Gastroesophageal sphincter (tissue), 4 donors: Measurements from ENCODE around the gene GUCA2B. TPM values are rescaled to one million over a fixed set of nuclear protein-coding genes. Genes with fewer than 3 reads are reported as not detected.

Experiments
- ATAC-seq: fragments of 150-250 bp; one replicate; pipeline ENCODE4 v1.9.1; 2016; ENCODE audit warnings: mild to moderate bottlenecking, moderate library complexity
- H3K27ac ChIP-seq, 4 donors: fragments of 200-600 bp; sonication (generic) in 3 of 4; 1 replicate in 3 of 4; 2 replicates in 1 of 4; pipeline ENCODE4 v1.5.1; 2016 to 2019
- H3K27me3 ChIP-seq: fragments of 200-600 bp; sonication (generic); one replicate; pipeline ENCODE4 v1.5.1; 2019
- H3K36me3 ChIP-seq, 2 donors: fragments of 200-600 bp; sonication (generic); one replicate each; pipeline ENCODE4 v1.5.1; 2019; ENCODE audit warnings: control low read depth in 1 of 2
- H3K4me1 ChIP-seq, 3 donors: fragments of 200-600 bp; sonication (generic); 1 replicate in 2 of 3; 2 replicates in 1 of 3; pipeline ENCODE4 v1.5.1; 2016 to 2019; ENCODE audit warnings: control low read depth in 2 of 3
- H3K4me3 ChIP-seq, 2 donors: fragments of 200-600 bp; sonication (generic); one replicate each; pipeline ENCODE4 v1.5.1; 2019; ENCODE audit warnings: mild to moderate bottlenecking in 1 of 2, moderate library complexity in 1 of 2
- H3K9me3 ChIP-seq, 3 donors: fragments of 200-600 bp; sonication (generic); one replicate each; pipeline ENCODE4 v1.5.1; 2017 to 2019; ENCODE audit warnings: control low read depth in 2 of 3
- EP300 ChIP-seq: sonication (generic); formaldehyde crosslinking; IDR thresholded peaks from one replicate; pipeline ENCODE4 v1.6.1; 2017; ENCODE audit warnings: antibody characterized with exemption, mild to moderate bottlenecking
- POLR2A ChIP-seq, 2 donors: fragments of 450-650 bp; IDR thresholded peaks; one replicate each; pipeline ENCODE4 v1.6.1; 2017; ENCODE audit warnings: antibody characterized with exemption in 2 of 2, mild to moderate bottlenecking in 2 of 2, moderate library complexity in 1 of 2
- POLR2AphosphoS5 ChIP-seq: sonication (generic); formaldehyde crosslinking; IDR thresholded peaks from one replicate; pipeline ENCODE4 v1.6.1; 2017; ENCODE audit warnings: antibody characterized with exemption
- WGBS, 2 donors: methylation state at CpG; one replicate each; pipeline ENCODE4 v1.1.5; 2018; ENCODE audit warnings: low coverage in 1 of 2; 5-methylcytosine and 5-hydroxymethylcytosine counted together
- total RNA-seq, 4 donors: library from RNA; depleted of rRNA; stranded (reverse); fragments of >200 nt; gene quantifications; one replicate each; pipeline ENCODE4 v1.1.0, GENCODE V29; 2016
- TF ChIP-seq, protein P1 (sequence below), 4 experiments: fragments of 200-600 bp in 2 of 4; fragments of 450-650 bp in 2 of 4; sonication (generic) in 1 of 4; IDR thresholded peaks; one replicate each; pipeline ENCODE4 v1.5.1; 2017 to 2019; ENCODE audit warnings: antibody characterized with exemption in 4 of 4, mild to moderate bottlenecking in 2 of 4, moderate library complexity in 2 of 4

GUCA2B gene
- not detected for total RNA-seq

DNA sequence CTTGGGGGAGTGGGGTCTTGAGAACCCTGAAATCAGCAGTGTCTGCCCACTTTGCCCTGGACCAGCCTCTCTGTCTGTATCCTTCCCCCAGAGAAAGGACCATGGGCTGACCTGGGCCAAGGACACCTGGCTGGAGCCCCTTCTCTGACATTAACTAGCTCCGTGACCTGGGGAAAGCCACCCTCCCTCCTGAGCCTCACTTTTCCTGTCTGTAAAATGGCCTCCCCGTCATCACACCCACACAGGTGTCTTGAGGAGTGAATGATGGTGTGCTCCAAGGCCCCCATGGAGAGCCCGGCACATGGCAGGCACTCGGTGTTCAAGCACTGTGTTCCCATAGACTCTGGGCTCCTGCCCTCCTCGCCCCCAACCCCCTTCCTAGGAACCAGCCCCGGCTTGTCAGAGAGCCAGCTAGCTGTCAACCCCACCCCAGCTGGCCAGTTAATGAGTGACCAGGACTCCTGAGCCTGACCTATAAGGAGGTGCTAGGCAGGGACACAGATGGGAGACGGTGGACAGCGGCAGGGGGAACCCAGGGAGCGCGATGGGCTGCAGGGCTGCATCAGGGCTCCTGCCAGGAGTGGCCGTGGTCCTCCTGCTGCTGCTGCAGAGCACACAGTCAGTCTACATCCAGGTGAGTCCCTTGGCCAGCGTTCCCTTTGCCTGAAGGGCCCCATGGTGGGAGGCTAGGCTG, at the start of gene GUCA2B:
Gene GUCA2B (plus strand): TSS at position 504 of the 694 bp plus-strand sequence. CDS start 41 bp downstream, at position 545.
- WGBS, 2 donors, result 74% methylated on average over 4 of the region's 12 CpGs; no CpG with 5 or more reads in 1 of the 2 donors
- H3K4me1 ChIP-seq, result no peaks in the 10 kb centered on the region
- H3K27me3 ChIP-seq, result peaks cover 30% of the 10 kb centered on the region
- no peak within 1 kb of the TSS for H3K4me3 ChIP-seq
- H3K9me3 ChIP-seq, result no peaks in the 10 kb centered on the region
- TF ChIP-seq POLR2A (IDR thresholded peaks at IDR 0.05), result no peak
- no peak for TF ChIP-seq EP300
- TF ChIP-seq POLR2AphosphoS5, result no peak
- TF ChIP-seq, protein P1, sequence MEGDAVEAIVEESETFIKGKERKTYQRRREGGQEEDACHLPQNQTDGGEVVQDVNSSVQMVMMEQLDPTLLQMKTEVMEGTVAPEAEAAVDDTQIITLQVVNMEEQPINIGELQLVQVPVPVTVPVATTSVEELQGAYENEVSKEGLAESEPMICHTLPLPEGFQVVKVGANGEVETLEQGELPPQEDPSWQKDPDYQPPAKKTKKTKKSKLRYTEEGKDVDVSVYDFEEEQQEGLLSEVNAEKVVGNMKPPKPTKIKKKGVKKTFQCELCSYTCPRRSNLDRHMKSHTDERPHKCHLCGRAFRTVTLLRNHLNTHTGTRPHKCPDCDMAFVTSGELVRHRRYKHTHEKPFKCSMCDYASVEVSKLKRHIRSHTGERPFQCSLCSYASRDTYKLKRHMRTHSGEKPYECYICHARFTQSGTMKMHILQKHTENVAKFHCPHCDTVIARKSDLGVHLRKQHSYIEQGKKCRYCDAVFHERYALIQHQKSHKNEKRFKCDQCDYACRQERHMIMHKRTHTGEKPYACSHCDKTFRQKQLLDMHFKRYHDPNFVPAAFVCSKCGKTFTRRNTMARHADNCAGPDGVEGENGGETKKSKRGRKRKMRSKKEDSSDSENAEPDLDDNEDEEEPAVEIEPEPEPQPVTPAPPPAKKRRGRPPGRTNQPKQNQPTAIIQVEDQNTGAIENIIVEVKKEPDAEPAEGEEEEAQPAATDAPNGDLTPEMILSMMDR (IDR thresholded peaks at IDR 0.05), result no peak
- no peak for ATAC-seq
- H3K27ac ChIP-seq, result no peak within 1 kb of the TSS
- H3K36me3 ChIP-seq, result no peaks in the 10 kb centered on the region

DNA sequence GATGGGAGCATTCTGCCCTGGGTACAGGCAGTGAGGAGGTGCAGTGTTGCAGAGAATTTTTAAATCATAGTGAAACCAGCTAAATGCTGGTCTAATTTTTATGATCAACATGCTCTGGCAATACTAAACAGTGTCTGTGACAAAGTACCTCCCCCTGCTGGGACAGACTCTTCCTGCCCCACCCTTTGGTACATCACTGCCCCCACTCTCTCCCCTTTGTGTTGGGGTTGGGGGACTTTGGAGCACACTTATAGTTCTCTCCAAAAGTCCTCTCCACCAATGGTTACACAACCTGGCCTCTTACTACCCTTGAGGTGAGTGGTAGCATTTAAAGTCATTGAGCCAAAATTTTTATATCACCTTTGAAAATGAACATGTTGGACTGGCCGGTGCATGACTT, 48.2 kb upstream of the GUCA2B start:
- TF ChIP-seq, protein P1 (IDR thresholded peaks at IDR 0.05), result no peak
- no peak for TF ChIP-seq POLR2A (IDR thresholded peaks at IDR 0.05)
- TF ChIP-seq EP300, result no peak
- no peak for TF ChIP-seq POLR2AphosphoS5
- Histone ChIP-seq H3K27ac (no peak overlapping the region), H3K4me3 (no peak overlapping the region), H3K36me3 (no peaks in the 10 kb centered on the region), H3K9me3 (no peaks in the 10 kb centered on the region), H3K4me1 (no peaks in the 10 kb centered on the region), H3K27me3 (peaks cover 4% of the 10 kb centered on the region)
- no peak for ATAC-seq
- 86% methylated on average over 1 of the region's 1 CpG; no CpG with 5 or more reads in 1 of the 2 donors for WGBS, 2 donors

DNA sequence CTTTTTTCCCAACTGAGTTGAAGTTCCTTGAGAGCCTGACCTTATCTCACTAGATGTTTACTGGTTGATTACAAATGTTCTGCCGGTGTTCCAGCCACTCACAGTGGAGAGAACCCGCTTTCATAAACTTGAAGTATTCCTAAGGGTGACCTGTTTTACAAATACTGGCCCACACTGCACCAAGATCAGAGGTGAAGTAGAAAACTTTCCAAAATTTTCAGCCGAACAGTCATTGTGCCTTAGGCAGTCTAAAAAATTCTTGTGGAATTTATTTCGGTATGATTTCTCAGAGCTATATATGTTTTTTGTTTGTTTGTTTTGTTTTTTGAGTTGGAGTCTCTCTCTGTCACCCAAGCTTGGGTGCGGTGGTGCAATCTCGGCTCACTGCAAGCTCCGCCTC, 44.9 kb upstream of the GUCA2B start:
- Histone ChIP-seq H3K4me3 (no peak overlapping the region), H3K36me3 (no peaks in the 10 kb centered on the region), H3K27me3 (peaks cover 4% of the 10 kb centered on the region), H3K4me1 (no peaks in the 10 kb centered on the region), H3K9me3 (no peaks in the 10 kb centered on the region), H3K27ac (no peak overlapping the region)
- 69 to 100% methylated on average over 3 to 7 of the region's 7 CpGs for WGBS, 2 donors
- no peak for ATAC-seq
- TF ChIP-seq EP300 (no peak), POLR2AphosphoS5 (no peak), POLR2A (IDR thresholded peaks at IDR 0.05) (no peak)
- TF ChIP-seq, protein P1 (IDR thresholded peaks at IDR 0.05), result no peak

DNA sequence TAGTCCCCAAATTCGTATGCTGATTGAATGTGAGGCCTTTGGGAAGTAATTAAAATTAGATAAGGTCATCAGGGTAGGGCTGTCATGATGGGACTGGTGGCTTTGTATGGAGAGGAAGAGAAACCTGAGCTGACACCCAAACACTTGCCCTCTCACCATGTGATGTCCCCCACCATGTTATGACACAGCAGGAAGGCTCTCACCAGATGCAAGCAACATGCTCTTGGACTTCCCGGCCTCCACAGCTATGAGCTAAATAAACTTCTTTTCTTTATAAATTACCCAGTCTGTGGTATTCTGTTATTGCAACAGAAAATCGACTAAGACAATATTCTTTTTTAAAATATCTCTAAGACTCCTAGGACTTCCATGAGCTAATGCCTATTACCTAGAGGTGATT, 43.6 kb upstream of the GUCA2B start:
- 70% methylated on average over 3 of the region's 3 CpGs for WGBS, 2 donors
- ATAC-seq, result no peak
- Histone ChIP-seq H3K4me1 (no peaks in the 10 kb centered on the region), H3K4me3 (no peak overlapping the region), H3K9me3 (no peaks in the 10 kb centered on the region), H3K36me3 (no peaks in the 10 kb centered on the region), H3K27ac (no peak overlapping the region), H3K27me3 (peaks cover 4% of the 10 kb centered on the region)
- no peak for TF ChIP-seq POLR2AphosphoS5
- TF ChIP-seq EP300, result no peak

DNA sequence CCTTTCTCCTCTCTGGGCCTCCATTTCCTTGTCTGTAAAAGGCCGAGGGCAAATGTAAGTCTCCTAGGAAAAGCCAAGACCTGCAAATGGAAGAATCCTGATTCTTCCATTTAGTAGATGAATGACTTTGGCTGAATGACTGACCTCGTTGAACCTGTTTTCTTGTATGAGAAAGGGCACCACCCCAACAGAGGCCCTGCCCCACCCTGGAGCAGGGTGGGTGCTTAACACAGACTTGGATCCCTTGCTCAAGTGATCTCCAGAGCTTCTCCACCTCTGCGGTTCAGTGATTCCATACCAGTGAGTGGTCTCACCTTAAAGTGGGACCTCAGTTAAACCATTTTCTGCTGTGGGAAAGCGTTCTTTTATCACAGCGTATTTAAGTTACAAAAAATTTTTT, 39.0 kb upstream of the GUCA2B start:
- Histone ChIP-seq H3K9me3 (no peaks in the 10 kb centered on the region), H3K36me3 (no peaks in the 10 kb centered on the region), H3K4me1 (no peaks in the 10 kb centered on the region), H3K27me3 (peaks cover 15% of the 10 kb centered on the region), H3K27ac (no peak overlapping the region), H3K4me3 (no peak overlapping the region)
- TF ChIP-seq EP300, result no peak
- TF ChIP-seq, protein P1 (IDR thresholded peaks at IDR 0.05), result no peak
- TF ChIP-seq POLR2A (IDR thresholded peaks at IDR 0.05), result no peak
- no peak for TF ChIP-seq POLR2AphosphoS5
- WGBS, 2 donors, result 70 to 100% methylated on average over 1 to 5 of the region's 5 CpGs
- ATAC-seq, result no peak
